Liver (tissue), 9 donors: Measurements from ENCODE around the gene MAN1A2. TPM values are rescaled to one million over a fixed set of nuclear protein-coding genes. Genes with fewer than 3 reads are reported as not detected.

Experiments used
- DNase-seq: peaks from one replicate; pipeline ENCODE4 v3.0.0-alpha.2; 2017; ENCODE audit warnings: low spot score
- H3K27ac ChIP-seq, 2 donors: one replicate each; pipeline ENCODE4 v1.7.0; 2013; ENCODE audit warnings: inconsistent platforms in 2 of 2, low read length in 2 of 2, control low read depth in 1 of 2, low read depth in 1 of 2, mild to moderate bottlenecking in 1 of 2
- H3K27me3 ChIP-seq, 4 donors: one replicate each; pipeline versions ENCODE4 v1.6.1 to v1.7.0; 2013; ENCODE audit warnings: low read length in 3 of 4, inconsistent platforms in 1 of 4, mild to moderate bottlenecking in 1 of 4, moderate library complexity in 1 of 4; ENCODE audit not compliant: control insufficient read depth in 4 of 4, insufficient read depth in 4 of 4
- H3K36me3 ChIP-seq, 4 donors: one replicate each; pipeline versions ENCODE4 v1.6.1 to v1.7.0; 2013; ENCODE audit warnings: low read length in 3 of 4, mild to moderate bottlenecking in 3 of 4, low read depth in 1 of 4, moderate library complexity in 1 of 4; ENCODE audit not compliant: control insufficient read depth in 4 of 4, insufficient read depth in 3 of 4
- H3K4me1 ChIP-seq, 4 donors: one replicate each; pipeline versions ENCODE4 v1.6.1 to v1.7.0; 2013; ENCODE audit warnings: low read length in 3 of 4, mild to moderate bottlenecking in 3 of 4, moderate library complexity in 1 of 4; ENCODE audit not compliant: control insufficient read depth in 4 of 4, insufficient read depth in 4 of 4
- H3K4me3 ChIP-seq, 3 donors: one replicate each; pipeline versions ENCODE4 v1.6.1 to v1.7.0; 2013; ENCODE audit warnings: low read length in 3 of 3, control low read depth in 1 of 3, low read depth in 1 of 3, mild to moderate bottlenecking in 1 of 3
- H3K9ac ChIP-seq, 2 donors: one replicate each; pipeline ENCODE4 v1.7.0; 2013; ENCODE audit warnings: low read length in 2 of 2, mild to moderate bottlenecking in 2 of 2, moderate library complexity in 2 of 2, control low read depth in 1 of 2, low read depth in 1 of 2
- H3K9me3 ChIP-seq, 4 donors: one replicate each; pipeline versions ENCODE4 v1.6.1 to v1.7.0; 2013; ENCODE audit warnings: low read length in 3 of 4; ENCODE audit not compliant: control insufficient read depth in 4 of 4
- CTCF ChIP-seq: fragments of 150-350 bp; IDR thresholded peaks from 2 replicates; pipeline ENCODE4 v1.5.1; 2017; ENCODE audit warnings: improper control_type of control experiment, low read depth, low read length; ENCODE audit not compliant: missing input control
- EGR1 ChIP-seq, 2 donors: IDR thresholded peaks; 2 replicates each; pipeline ENCODE4 v1.6.1; 2016 to 2018; ENCODE audit warnings: antibody characterized with exemption in 2 of 2, low read depth in 2 of 2
- FOXA1 ChIP-seq: IDR thresholded peaks from 2 replicates; pipeline ENCODE4 v1.6.1; 2016; ENCODE audit warnings: antibody characterized with exemption
- HNF4A ChIP-seq, 2 donors: conservative IDR thresholded peaks; 2 replicates each; pipeline ENCODE4 v1.6.1; 2016; ENCODE audit warnings: antibody characterized with exemption in 2 of 2, mild to moderate bottlenecking in 2 of 2
- HNF4G ChIP-seq: IDR thresholded peaks from 2 replicates; pipeline ENCODE4 v1.6.1; 2016; ENCODE audit warnings: antibody characterized with exemption
- JUND ChIP-seq, 2 donors: IDR thresholded peaks; 2 replicates each; pipeline ENCODE4 v1.6.1; 2016; ENCODE audit warnings: antibody characterized with exemption in 2 of 2
- NR2F2 ChIP-seq: IDR thresholded peaks from 2 replicates; pipeline ENCODE4 v1.6.1; 2016; ENCODE audit warnings: antibody characterized with exemption
- RXRA ChIP-seq, 2 donors: IDR thresholded peaks; 2 replicates each; pipeline ENCODE4 v1.6.1; 2017 to 2018; ENCODE audit warnings: antibody characterized with exemption in 2 of 2, mild to moderate bottlenecking in 1 of 2
- TAF1 ChIP-seq: conservative IDR thresholded peaks from 2 replicates; pipeline ENCODE4 v1.6.1; 2016; ENCODE audit warnings: antibody characterized with exemption, mild to moderate bottlenecking
- WGBS: extraction: QIAGEN DNeasy Blood & Tissue Kit; methylation state at CpG from one replicate; pipeline ENCODE4 v1.1.7; 2013; 5-methylcytosine and 5-hydroxymethylcytosine counted together
- polyA plus RNA-seq, 2 donors: library from polyadenylated mRNA; stranded (reverse) in 1 of 2; unstranded in 1 of 2; fragments of 200-250 nt in 1 of 2; fragments of >200 nt in 1 of 2; fragmentation: Nextera tagmentation in 1 of 2; extraction: Ambion mirVana in 1 of 2; gene quantifications; one replicate each; pipeline versions ENCODE4 v1.2.1 to v1.2.3, GENCODE V29; 2013 to 2015
- total RNA-seq, 2 donors: library from RNA; depleted of rRNA; stranded (reverse); fragments of >200 nt; gene quantifications; one replicate each; pipeline ENCODE4 v1.2.3, GENCODE V29; 2014
- TF ChIP-seq, protein P1 (sequence below): IDR thresholded peaks from 2 replicates; pipeline ENCODE4 v1.6.1; 2016; ENCODE audit warnings: antibody characterized with exemption, mild to moderate bottlenecking
- TF ChIP-seq, protein P2 (sequence below): IDR thresholded peaks from 2 replicates; pipeline ENCODE4 v1.6.1; 2016; ENCODE audit warnings: antibody characterized with exemption
- TF ChIP-seq, protein P3 (sequence below): IDR thresholded peaks from 2 replicates; pipeline ENCODE4 v1.6.1; 2016; ENCODE audit warnings: antibody characterized with exemption
- donor health status: healthy.
- donor health status: healthy.
- donor health status: healthy.
- donor health status: healthy.
- donor health status: healthy.

Gene MAN1A2
- total and polyA plus RNA-seq, 4 donors: 10.9 to 58.7 (median 25.1) TPM

GRCh38 chr1:117572546-117572945, 205.3 kb downstream of the MAN1A2 start:
- peak; percentile 30 for DNase-seq
- H3K9me3 ChIP-seq: no peaks in the 10 kb centered on the region
- H3K27ac ChIP-seq: no peak overlapping the region
- no peaks in the 10 kb centered on the region for H3K4me1 ChIP-seq
- no peaks in the 10 kb centered on the region for H3K27me3 ChIP-seq
- no peak overlapping the region for H3K4me3 ChIP-seq
- H3K36me3 ChIP-seq: no peaks in the 10 kb centered on the region
- H3K9ac ChIP-seq: no peak overlapping the region
- TF ChIP-seq NR2F2 (no peak), HNF4G (no peak), JUND (IDR thresholded peaks at IDR 0.05) (no peak), RXRA (IDR thresholded peaks at IDR 0.05) (no peak)
- TF ChIP-seq, protein P1, sequence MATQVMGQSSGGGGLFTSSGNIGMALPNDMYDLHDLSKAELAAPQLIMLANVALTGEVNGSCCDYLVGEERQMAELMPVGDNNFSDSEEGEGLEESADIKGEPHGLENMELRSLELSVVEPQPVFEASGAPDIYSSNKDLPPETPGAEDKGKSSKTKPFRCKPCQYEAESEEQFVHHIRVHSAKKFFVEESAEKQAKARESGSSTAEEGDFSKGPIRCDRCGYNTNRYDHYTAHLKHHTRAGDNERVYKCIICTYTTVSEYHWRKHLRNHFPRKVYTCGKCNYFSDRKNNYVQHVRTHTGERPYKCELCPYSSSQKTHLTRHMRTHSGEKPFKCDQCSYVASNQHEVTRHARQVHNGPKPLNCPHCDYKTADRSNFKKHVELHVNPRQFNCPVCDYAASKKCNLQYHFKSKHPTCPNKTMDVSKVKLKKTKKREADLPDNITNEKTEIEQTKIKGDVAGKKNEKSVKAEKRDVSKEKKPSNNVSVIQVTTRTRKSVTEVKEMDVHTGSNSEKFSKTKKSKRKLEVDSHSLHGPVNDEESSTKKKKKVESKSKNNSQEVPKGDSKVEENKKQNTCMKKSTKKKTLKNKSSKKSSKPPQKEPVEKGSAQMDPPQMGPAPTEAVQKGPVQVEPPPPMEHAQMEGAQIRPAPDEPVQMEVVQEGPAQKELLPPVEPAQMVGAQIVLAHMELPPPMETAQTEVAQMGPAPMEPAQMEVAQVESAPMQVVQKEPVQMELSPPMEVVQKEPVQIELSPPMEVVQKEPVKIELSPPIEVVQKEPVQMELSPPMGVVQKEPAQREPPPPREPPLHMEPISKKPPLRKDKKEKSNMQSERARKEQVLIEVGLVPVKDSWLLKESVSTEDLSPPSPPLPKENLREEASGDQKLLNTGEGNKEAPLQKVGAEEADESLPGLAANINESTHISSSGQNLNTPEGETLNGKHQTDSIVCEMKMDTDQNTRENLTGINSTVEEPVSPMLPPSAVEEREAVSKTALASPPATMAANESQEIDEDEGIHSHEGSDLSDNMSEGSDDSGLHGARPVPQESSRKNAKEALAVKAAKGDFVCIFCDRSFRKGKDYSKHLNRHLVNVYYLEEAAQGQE: no peak
- 81% methylated on average over 4 of the region's 4 CpGs for WGBS

DNA sequence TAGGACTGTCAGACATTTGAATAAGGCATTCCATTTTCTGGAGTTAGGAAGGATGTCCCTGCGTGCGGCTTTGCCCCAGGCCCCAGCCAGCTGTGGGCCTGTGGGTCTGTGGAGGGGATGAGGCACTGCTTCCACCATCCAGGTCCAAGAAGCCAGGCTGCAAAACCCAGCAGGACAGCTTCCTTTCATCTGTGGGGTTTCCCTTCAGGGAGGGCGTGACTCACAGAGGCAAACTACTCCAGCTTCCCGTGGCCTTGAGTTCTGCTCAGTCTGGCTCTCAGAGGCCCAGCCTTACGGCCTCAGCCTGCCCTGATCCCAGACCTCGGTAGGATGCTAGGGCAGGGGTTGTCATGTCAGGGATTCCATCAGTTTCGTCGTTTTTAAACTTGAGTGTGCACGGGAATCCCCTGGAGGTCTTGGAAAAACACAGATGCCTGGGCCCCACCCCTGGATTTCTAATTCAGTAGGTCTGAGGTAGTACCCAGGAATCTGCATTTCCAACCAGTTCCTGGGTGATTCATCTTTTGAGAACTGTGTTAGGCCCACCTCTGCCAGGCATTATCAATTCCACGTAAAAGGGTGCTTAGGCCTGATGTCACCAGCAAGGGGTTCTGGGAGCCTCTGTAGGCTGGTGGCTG, 206.3 kb downstream of the MAN1A2 start:
- Histone ChIP-seq H3K27ac (no peak overlapping the region), H3K36me3 (no peaks in the 10 kb centered on the region), H3K4me3 (no peak overlapping the region), H3K4me1 (no peaks in the 10 kb centered on the region), H3K27me3 (no peaks in the 10 kb centered on the region), H3K9me3 (no peaks in the 10 kb centered on the region), H3K9ac (no peak overlapping the region)
- 88% methylated on average over 10 of the region's 10 CpGs for WGBS
- TF ChIP-seq, protein P1: no peak
- TF ChIP-seq, protein P2, sequence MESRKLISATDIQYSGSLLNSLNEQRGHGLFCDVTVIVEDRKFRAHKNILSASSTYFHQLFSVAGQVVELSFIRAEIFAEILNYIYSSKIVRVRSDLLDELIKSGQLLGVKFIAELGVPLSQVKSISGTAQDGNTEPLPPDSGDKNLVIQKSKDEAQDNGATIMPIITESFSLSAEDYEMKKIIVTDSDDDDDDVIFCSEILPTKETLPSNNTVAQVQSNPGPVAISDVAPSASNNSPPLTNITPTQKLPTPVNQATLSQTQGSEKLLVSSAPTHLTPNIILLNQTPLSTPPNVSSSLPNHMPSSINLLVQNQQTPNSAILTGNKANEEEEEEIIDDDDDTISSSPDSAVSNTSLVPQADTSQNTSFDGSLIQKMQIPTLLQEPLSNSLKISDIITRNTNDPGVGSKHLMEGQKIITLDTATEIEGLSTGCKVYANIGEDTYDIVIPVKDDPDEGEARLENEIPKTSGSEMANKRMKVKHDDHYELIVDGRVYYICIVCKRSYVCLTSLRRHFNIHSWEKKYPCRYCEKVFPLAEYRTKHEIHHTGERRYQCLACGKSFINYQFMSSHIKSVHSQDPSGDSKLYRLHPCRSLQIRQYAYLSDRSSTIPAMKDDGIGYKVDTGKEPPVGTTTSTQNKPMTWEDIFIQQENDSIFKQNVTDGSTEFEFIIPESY: no peak
- TF ChIP-seq, protein P3, sequence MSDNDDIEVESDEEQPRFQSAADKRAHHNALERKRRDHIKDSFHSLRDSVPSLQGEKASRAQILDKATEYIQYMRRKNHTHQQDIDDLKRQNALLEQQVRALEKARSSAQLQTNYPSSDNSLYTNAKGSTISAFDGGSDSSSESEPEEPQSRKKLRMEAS: no peak
- TF ChIP-seq NR2F2 (no peak), TAF1 (no peak), JUND (IDR thresholded peaks at IDR 0.05) (no peak), HNF4G (no peak), CTCF (no peak), RXRA (IDR thresholded peaks at IDR 0.05) (no peak), FOXA1 (no peak), EGR1 (IDR thresholded peaks at IDR 0.05; ENCODE audit: low read depth in 2 of 2) (no peak), HNF4A (conservative IDR thresholded peaks at IDR 0.05) (no peak)
- peak; percentile 21 for DNase-seq
